Activated CD4-positive, alpha-beta T cell treated with anti-CD3 and anti-CD28 coated beads for 36 hours (primary cell): ENCODE measurements around the gene WNT6. TPM values are rescaled to one million over a fixed set of nuclear protein-coding genes. Genes with fewer than 3 reads are reported as not detected.

Experiments used
- ATAC-seq: fragments of 200-7000 bp; cut with Tn5 transposase; one replicate; pipeline ENCODE4 v1.10.0; 2021; ENCODE audit warnings: mild to moderate bottlenecking, moderate library complexity
- CTCF ChIA-PET: fragments of 350-600 bp; sonication (Branson Sonifier 250); formaldehyde crosslinking; loops from one replicate; lab custom pipeline; 2021; ENCODE audit warnings: antibody characterized with exemption; lab: Charles Lee
- POLR2A ChIA-PET: fragments of 350-600 bp; sonication (Branson Sonifier 250); formaldehyde crosslinking; loops from one replicate; lab custom pipeline; 2021; ENCODE audit warnings: antibody characterized with exemption, inconsistent platforms; lab: Charles Lee
- DNase-seq: peaks from one replicate; pipeline ENCODE4 v3.0.0-alpha.2; 2020
- H3K27ac Mint-ChIP-seq: one replicate; pipeline ENCODE4 v1.8.0; 2021; ENCODE audit warnings: mixed read lengths
- H3K27me3 Mint-ChIP-seq: one replicate; pipeline ENCODE4 v1.8.0; 2021; ENCODE audit warnings: mixed read lengths
- H3K36me3 Mint-ChIP-seq: one replicate; pipeline ENCODE4 v1.8.0; 2021; ENCODE audit warnings: low read depth, mixed read lengths
- H3K4me1 Mint-ChIP-seq: one replicate; pipeline ENCODE4 v1.8.0; 2021; ENCODE audit warnings: mixed read lengths
- H3K4me3 Mint-ChIP-seq: one replicate; pipeline ENCODE4 v1.8.0; 2021; ENCODE audit warnings: mild to moderate bottlenecking, moderate library complexity, mixed read lengths
- H3K9me3 Mint-ChIP-seq: one replicate; pipeline ENCODE4 v1.8.0; 2021; ENCODE audit warnings: low read depth, mixed read lengths
- intact Hi-C, 2 experiments: fragments of 100-400 bp; cut with DNase I in 1 of 2; cut with micrococcal nuclease in 1 of 2; formaldehyde crosslinking; loops; one replicate each; pipeline versions ENCODE4 v1.14.2 to v1.15.1; 2022 to 2024; cut with DNase I, micrococcal nuclease
- microRNA-seq: library from miRNA; unstranded; fragments of <30 nt; microRNA quantifications from one replicate; pipeline ENCODE4 v1.2.0, GENCODE V29; 2021; ENCODE audit warnings: borderline replicate concordance
- total RNA-seq, 2 experiments: library from RNA; stranded (reverse); gene quantifications; one replicate each; pipeline ENCODE4 v1.2.3, GENCODE V29; 2021

The WNT6 gene
- total RNA-seq, 2 experiments from 2014 or later, result 0.30 TPM; not detected in 1

GRCh38 chr2:218902427-218902826 lies 42.8 kb downstream of the WNT6 start:
- ATAC-seq (no peak), DNase-seq (no peak)
- Mint-ChIP-seq H3K4me1 (peaks cover 13% of the 10 kb centered on the region), H3K36me3 (no peaks in the 10 kb centered on the region), H3K27ac (no peak overlapping the region), H3K9me3 (no peaks in the 10 kb centered on the region), H3K4me3 (no peak overlapping the region), H3K27me3 (peaks cover 47% of the 10 kb centered on the region)
- ChIA-PET CTCF (interaction anchor here (1.0 to 3.8 kb wide), 2 partner anchors 14 to 26 kb away, joined by 5 to 48 read pairs; no protein-coding TSS in a partner anchor), POLR2A (no interaction called here)
- intact Hi-C loops, result loop anchor here in 1 of 2 experiments (5.0 kb wide), 1 partner anchor 55 kb away; the partner anchor contains the start of gene CDK5R2

GRCh38 chr2:218904176-218904575 lies 44.6 kb downstream of the WNT6 start:
- DNase-seq, result no peak
- Mint-ChIP-seq H3K27me3 (peaks cover 41% of the 10 kb centered on the region), H3K36me3 (no peaks in the 10 kb centered on the region), H3K27ac (no peak overlapping the region), H3K4me1 (peaks cover 8% of the 10 kb centered on the region), H3K4me3 (no peak overlapping the region), H3K9me3 (no peaks in the 10 kb centered on the region)
- ATAC-seq, result no peak
- CTCF ChIA-PET, result interaction anchor here (0.8 to 3.8 kb wide), 2 partner anchors 27 to 49 kb away, joined by 3 to 48 read pairs; no protein-coding TSS in a partner anchor
- intact Hi-C loops, result loop anchor here in 1 of 2 experiments (5.0 kb wide), 1 partner anchor 53 kb away; the partner anchor contains the start of gene CDK5R2
- POLR2A ChIA-PET, result no interaction called here

GRCh38 chr2:218908721-218909619 lies 49.4 kb downstream of the WNT6 start:
- Mint-ChIP-seq H3K27me3 (peaks cover 16% of the 10 kb centered on the region), H3K4me1 (peaks cover 13% of the 10 kb centered on the region), H3K9me3 (no peaks in the 10 kb centered on the region), H3K36me3 (no peaks in the 10 kb centered on the region), H3K27ac (peak overlapping the region; percentile 83), H3K4me3 (peak overlapping the region; percentile 85)
- ChIA-PET CTCF (interaction anchor here (0.8 to 3.8 kb wide), 8 partner anchors 10 to 456 kb away, joined by 3 to 54 read pairs (median 4); partner anchors contain the start of gene CDK5R2), POLR2A (interaction anchor here (0.7 to 1.0 kb wide), 2 partner anchors 24 to 50 kb away, joined by 3 read pairs; partner anchors contain the start of gene CDK5R2)
- peak; percentile 97 for DNase-seq
- ATAC-seq, result peak; percentile 98
- intact Hi-C loops, result loop anchor here (1.0 kb wide), 10 partner anchors 11 to 513 kb away; partner anchors contain the start of genes CDK5R2 (in 1 of the 2), CNOT9 (in 1 of the 2), DNAJB2 (in 1 of the 2) and USP37 (in 1 of the 2)

- ATAC-seq (no peak), DNase-seq (no peak)
- intact Hi-C loops, result no loop called here
- Mint-ChIP-seq H3K4me3 (no peak overlapping the region), H3K27ac (no peak overlapping the region), H3K9me3 (no peaks in the 10 kb centered on the region), H3K4me1 (peaks cover 11% of the 10 kb centered on the region), H3K36me3 (no peaks in the 10 kb centered on the region), H3K27me3 (peaks cover 11% of the 10 kb centered on the region)
- ChIA-PET CTCF (interaction anchor here (0.6 to 3.8 kb wide), 7 partner anchors 12 to 263 kb away, joined by 3 to 54 read pairs (median 6); no protein-coding TSS in a partner anchor), POLR2A (no interaction called here)
These were observed 51.1 kb downstream of the WNT6 start for GRCh38 chr2:218910741-218911140.

- ChIA-PET POLR2A (no interaction called here), CTCF (interaction anchor here (0.8 to 0.9 kb wide), 2 partner anchors 68 to 193 kb away, joined by 3 to 4 read pairs; no protein-coding TSS in a partner anchor)
- no peaks in the 10 kb centered on the region for H3K4me1 Mint-ChIP-seq
- H3K36me3 Mint-ChIP-seq, result no peaks in the 10 kb centered on the region
- H3K27ac Mint-ChIP-seq, result no peak overlapping the region
- DNase-seq (no peak), ATAC-seq (no peak)
- H3K4me3 Mint-ChIP-seq, result no peak overlapping the region
- H3K27me3 Mint-ChIP-seq, result peaks cover 30% of the 10 kb centered on the region
- intact Hi-C loops, result no loop called here
- H3K9me3 Mint-ChIP-seq, result no peaks in the 10 kb centered on the region
These were observed 60.9 kb downstream of the WNT6 start for GRCh38 chr2:218920504-218920903.

Small RNA genes within 50 kb of the gene (microRNA-seq; reads per million reads assigned to microRNA genes)
- gene MIR9500, result not detected

Other genes with a start within 250 kb of the WNT6 start
- 10 to 100 TPM; 31.5 to 42.4 TPM for gene ZNF142, start 200.2 kb upstream of the WNT6 start, total RNA-seq
- 10 to 100 TPM; 74.3 to 92.3 TPM for gene BCS1L, start 200.1 kb upstream of the WNT6 start, total RNA-seq
- 10 to 100 TPM; 14.1 to 29.2 TPM for gene RNF25, start 187.8 kb upstream of the WNT6 start, total RNA-seq
- gene STK36, start 187.7 kb upstream of the WNT6 start, total RNA-seq, result 10 to 100 TPM; 13.1 to 19.3 TPM
- gene TTLL4, start 149.0 kb upstream of the WNT6 start, total RNA-seq, result 10 to 100 TPM; 33.7 to 46.6 TPM
- under 1 TPM; 0.12 to 0.16 TPM for gene CYP27A1, start 77.7 kb upstream of the WNT6 start, total RNA-seq
- gene PRKAG3, start 28.0 kb upstream of the WNT6 start, total RNA-seq, result not detected
- gene WNT10A, start 21.0 kb downstream of the WNT6 start, total RNA-seq, result 1 to 10 TPM; 5.4 to 6.0 TPM
- not detected for gene CDK5R2, start 99.9 kb downstream of the WNT6 start, total RNA-seq
- gene FEV, start 125.4 kb downstream of the WNT6 start, total RNA-seq, result not detected
- not detected for gene CRYBA2, start 133.6 kb downstream of the WNT6 start, total RNA-seq
- not detected for gene CFAP65, start 181.7 kb downstream of the WNT6 start, total RNA-seq
- gene IHH, start 201.1 kb downstream of the WNT6 start, total RNA-seq, result under 1 TPM in 1 of 2 experiments, not detected in 1; 0.12 TPM